LoVo (cell line): ENCODE measurements around the gene AOPEP.
"Not testable (repeated sequence)": the region's sequence is repeated elsewhere in the genome, so short reads cannot be mapped to it uniquely, and the experiment has no call there.

Source experiments
- DNase-seq: peaks from one replicate; pipeline ENCODE4 v3.0.0-alpha.2; 2016; ENCODE audit warnings: low spot score

The AOPEP gene

GRCh38 chr9:95018099-95018936 is 291.8 kb downstream of the AOPEP start:
- no peak for DNase-seq

DNA sequence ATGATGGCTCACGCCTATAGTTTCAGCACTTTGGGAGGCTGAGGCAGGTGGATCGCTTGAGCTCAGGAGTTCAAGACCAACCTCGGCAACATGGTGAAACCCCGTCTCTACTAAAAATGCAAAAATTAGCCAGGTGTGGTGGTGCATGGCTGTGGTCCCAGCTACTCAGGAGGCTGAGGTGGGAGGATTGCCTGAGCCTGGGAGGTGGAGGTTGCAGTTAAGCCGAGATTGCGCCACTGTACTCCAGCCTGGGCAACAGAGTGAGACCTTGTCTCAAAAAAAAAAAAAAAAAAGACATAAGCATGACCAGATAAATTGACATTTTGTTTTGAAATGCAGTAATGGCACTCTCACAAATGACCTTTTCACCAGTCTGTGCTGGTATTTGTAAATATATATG is 294.1 kb downstream of the AOPEP start:
- DNase-seq = not testable (repeated sequence)

- DNase-seq = no peak
Measured at GRCh38 chr9:95021166-95021886, 294.8 kb downstream of the AOPEP start.

GRCh38 chr9:95022657-95023056 is 296.2 kb downstream of the AOPEP start:
- DNase-seq = no peak

- DNase-seq = no peak
Measured at GRCh38 chr9:95023217-95024003, 296.9 kb downstream of the AOPEP start.

DNA sequence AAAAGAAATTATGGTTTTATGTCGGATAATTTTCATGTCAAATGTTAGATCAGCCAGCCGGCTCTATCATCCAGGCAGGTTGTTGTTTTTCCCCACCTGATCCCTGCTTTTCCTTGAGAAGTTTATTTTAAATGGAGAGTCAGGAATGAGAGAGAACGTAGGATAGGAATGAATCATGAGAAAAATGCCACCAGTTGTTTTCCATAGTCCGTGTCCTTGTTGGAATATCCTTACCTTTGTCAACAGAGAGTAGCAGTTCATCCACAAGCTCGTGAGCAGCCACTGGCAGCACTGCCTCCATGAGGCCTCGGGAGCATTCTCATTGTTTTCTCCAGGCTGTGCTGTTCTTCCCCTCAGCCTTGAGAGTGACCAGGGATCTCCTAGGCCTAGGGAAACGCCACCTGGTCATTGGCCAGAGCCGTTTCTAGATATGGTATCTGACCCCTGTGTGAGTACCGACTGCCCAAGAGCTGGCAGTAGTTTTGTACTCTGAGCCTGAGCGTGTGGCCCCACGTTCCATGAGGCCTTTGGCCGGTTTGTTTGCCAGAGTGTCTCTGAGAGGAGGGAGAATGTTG is 297.7 kb downstream of the AOPEP start:
- DNase-seq = no peak

- no peak for DNase-seq
Measured at GRCh38 chr9:95025213-95026147, 299.0 kb downstream of the AOPEP start.

- DNase-seq = no peak
Measured at GRCh38 chr9:95026148-95026524, 299.6 kb downstream of the AOPEP start.

GRCh38 chr9:95027914-95028852 is 301.7 kb downstream of the AOPEP start:
- DNase-seq = no peak

DNA sequence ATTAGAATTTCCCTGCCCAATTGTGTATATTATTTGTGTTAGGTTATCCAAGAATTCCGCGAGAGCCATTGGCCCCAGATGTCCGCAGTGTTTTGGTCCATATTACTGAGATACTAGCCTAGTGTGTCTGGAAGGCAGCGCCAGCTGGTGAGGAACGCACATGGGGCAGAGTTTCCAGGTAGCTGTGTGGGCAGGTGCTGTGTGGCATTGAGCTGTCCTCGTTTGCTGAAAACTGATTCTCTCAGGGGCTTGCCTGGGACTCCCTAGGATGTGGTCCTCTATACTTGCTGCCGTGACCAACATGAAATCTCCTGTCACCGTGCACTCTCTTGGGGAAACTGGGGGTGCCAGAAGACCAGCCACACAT is 302.3 kb downstream of the AOPEP start:
- DNase-seq = no peak

DNA sequence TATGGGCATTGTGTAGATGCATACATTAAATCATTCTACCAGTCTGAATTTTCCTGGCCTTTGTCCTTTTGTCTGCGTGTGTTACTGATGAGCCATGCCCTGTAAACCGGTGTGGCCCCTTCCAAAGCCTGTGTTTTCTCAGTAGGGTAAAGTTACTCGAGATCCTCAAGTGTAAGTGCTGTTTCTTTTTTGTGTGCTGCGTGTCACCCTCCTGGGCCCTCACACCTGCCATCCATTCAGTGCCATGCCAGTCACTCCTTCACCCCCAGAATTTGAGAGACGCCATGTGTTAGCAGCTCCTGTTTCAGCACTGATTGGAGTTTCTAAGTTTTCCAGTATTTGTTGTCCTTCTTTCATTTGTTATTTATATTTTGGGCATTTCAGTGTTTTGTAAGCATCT is 302.8 kb downstream of the AOPEP start:
- no peak for DNase-seq

- DNase-seq = no peak
Measured at GRCh38 chr9:95029720-95030119, 303.2 kb downstream of the AOPEP start.

- DNase-seq = no peak
Measured at GRCh38 chr9:95030344-95030743, 303.8 kb downstream of the AOPEP start.

- DNase-seq = no peak
Measured at GRCh38 chr9:95030920-95031642, 304.6 kb downstream of the AOPEP start.

DNA sequence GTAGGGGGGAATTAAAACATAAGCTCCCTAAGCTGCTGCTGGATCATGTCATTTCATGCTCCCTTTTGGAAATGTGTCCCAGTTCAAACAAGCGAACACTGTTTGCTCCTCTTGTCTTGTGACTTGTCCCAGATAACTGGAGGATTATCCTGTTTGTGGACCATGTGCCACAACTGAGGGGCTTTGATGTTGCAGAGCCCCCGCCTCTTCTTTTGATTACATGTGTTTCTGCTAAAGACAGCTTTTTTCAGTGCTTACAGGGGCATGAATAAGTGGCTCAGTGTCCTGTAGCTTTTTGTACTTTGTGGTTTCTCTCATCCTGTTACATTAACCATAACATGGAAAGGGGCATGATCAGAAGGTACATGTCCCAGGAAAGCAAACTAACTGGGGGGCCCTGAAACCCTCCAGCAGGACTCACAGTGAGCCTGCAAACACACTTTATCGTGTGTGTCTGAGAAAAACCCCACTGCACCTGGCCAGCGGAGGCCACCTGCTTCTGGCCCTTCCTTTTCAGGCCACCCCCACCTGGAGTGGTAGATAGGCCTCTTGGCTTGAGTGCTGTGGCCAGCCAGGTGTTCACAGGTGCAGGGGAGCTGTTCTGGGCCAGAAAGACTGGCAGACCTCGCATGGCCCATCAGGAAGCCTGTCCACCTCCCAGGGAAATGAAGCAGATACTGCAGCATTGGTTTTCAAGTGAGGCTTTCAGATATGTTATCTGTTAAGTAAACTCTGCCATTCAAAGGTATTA is 305.4 kb downstream of the AOPEP start:
- no peak for DNase-seq

DNA sequence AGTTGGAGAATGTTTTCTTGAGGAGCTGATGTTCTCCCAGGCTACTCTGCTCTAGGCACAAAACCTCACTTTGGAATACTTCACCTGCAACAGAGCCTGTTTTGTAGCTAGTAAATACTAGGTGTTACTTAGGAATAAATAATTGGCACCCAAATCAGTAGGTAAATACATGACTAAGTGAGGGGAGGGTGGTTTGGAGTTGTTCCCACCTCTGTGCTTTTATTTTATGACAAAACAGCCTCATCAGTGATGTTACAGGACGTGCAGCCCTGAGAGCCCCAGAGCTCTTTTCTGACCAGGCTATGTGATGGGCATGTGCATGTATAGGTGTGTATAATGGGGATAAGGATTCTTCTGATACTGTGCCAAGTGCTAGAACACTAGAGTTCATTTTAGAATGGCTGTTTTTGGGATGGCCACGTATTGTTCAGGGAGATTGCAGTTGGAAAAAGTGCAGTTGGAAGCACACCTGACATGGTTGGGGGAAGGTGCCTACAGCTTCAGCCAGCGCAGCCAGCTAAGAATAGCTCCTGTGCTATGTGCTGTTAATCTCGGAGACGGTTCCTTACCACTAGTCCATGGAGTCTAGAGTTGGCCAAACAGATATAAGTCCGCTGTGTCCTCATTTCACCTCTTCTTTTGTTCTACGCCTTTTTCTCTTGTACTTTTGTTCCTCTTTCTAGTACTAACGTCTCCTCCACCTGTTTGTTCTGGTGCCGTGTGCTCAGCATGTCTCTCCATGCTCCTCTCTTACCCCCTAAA is 306.3 kb downstream of the AOPEP start:
- no peak for DNase-seq

GRCh38 chr9:95035846-95036245 is 309.3 kb downstream of the AOPEP start:
- no peak for DNase-seq

DNA sequence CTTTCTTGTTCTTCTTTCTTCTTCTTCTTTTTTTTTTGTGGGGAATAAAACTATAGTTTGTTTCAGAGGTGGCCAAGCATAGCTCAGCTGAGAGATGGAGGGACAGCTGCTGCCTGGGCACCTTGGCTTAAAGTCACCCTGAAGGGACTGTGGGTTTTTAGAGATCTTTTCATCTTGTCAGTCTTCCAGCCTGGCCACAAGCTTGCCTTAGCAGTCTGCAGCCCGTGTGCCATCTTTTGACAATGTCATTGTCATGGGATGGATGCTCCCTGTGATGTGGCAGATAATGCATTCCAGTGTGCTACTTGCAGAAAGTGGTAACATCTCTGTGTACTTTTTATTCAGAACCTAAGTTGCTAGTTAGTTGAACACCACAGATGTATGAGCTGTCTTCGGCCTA is 310.2 kb downstream of the AOPEP start:
- DNase-seq = no peak
